Left lung (tissue), 10 donors: ENCODE data around the gene DKKL1. TPM values are rescaled to one million over a fixed set of nuclear protein-coding genes. Genes with fewer than 3 reads are reported as not detected.
A peak's percentile ranks its signal among the peaks of the same experiment; 100 is the strongest.

Experiments used
- ATAC-seq: fragments of 200-7000 bp; cut with Tn5 transposase; one replicate; pipeline ENCODE4 v1.9.1; 2020; ENCODE audit warnings: moderate library complexity
- DNase-seq, 4 donors: peaks; one replicate each; pipeline ENCODE4 v3.0.0-alpha.2; 2013 to 2020
- H3K27ac ChIP-seq, 2 donors: fragments of 200-600 bp; sonication (generic) in 1 of 2; one replicate each; pipeline versions ENCODE4 v1.5.0 to v1.8.0; 2020 to 2021
- H3K27me3 ChIP-seq, 2 donors: fragments of 200-600 bp; sonication (generic) in 1 of 2; one replicate each; pipeline versions ENCODE4 v1.5.0 to v1.8.0; 2020 to 2021
- H3K36me3 ChIP-seq, 2 donors: fragments of 200-600 bp; sonication (generic) in 1 of 2; one replicate each; pipeline versions ENCODE4 v1.5.0 to v1.8.0; 2020 to 2021
- H3K4me1 ChIP-seq, 2 donors: fragments of 200-600 bp; one replicate each; pipeline ENCODE4 v1.8.0; 2021
- H3K4me3 ChIP-seq, 2 donors: fragments of 200-600 bp; sonication (generic) in 1 of 2; one replicate each; pipeline versions ENCODE4 v1.5.0 to v1.8.0; 2020 to 2021; ENCODE audit warnings: mild to moderate bottlenecking in 1 of 2
- H3K9me3 ChIP-seq, 2 donors: fragments of 200-600 bp; sonication (generic) in 1 of 2; one replicate each; pipeline versions ENCODE4 v1.5.0 to v1.8.0; 2020 to 2021
- CTCF ChIP-seq, 2 donors: fragments of 200-600 bp; sonication (generic) in 1 of 2; IDR thresholded peaks; one replicate each; pipeline versions ENCODE4 v1.5.0 to v1.8.0; 2021; ENCODE audit warnings: antibody characterized with exemption in 2 of 2
- intact Hi-C, 2 donors: fragments of 100-400 bp; cut with DNase I; formaldehyde crosslinking; loops; one replicate each; pipeline versions ENCODE4 v1.11.2 to v1.14.2; 2022
- polyA plus RNA-seq, 6 donors: library from polyadenylated mRNA; unstranded; fragments of 120-200 nt; gene quantifications; one replicate each; pipeline ENCODE4 v1.2.1, GENCODE V29; 2013; ENCODE audit not compliant: insufficient read length in 6 of 6
- total RNA-seq, 2 donors: library from RNA; stranded (reverse); fragmentation: NEBNext Ultra II Directional; extraction: Animal tissue kit (Norgen Biotek cat#: 25700); gene quantifications; one replicate each; pipeline ENCODE4 v1.2.1, GENCODE V29; 2021
- donor health status: DM: no; HTN: yes; CAD: no.
- donor health status: DM: no; HTN: no; CAD: no.

Gene DKKL1
- total and polyA plus RNA-seq, 8 donors: 1.0 to 5.5 (median 4.2) TPM; not detected in 1

GRCh38 chr19:49359851-49360820 lies 3.5 kb upstream of the DKKL1 start:
- Histone ChIP-seq H3K9me3 (no peaks in the 10 kb centered on the region), H3K36me3 (peaks cover 0 to 17% of the 10 kb centered on the region in 2 donors), H3K4me1 (peaks cover 10 to 38% of the 10 kb centered on the region in 2 donors), H3K27me3 (peaks cover 0 to 43% of the 10 kb centered on the region in 2 donors), H3K4me3 (no peak overlapping the region), H3K27ac (no peak overlapping the region)
- DNase-seq (no peak), ATAC-seq (no peak)
- no peak for TF ChIP-seq CTCF (IDR thresholded peaks at IDR 0.05)
- intact Hi-C loops: no loop called here

GRCh38 chr19:49361438-49362047 lies 2.1 kb upstream of the DKKL1 start:
- Histone ChIP-seq H3K4me3 (peak overlapping the region; percentile 55 to 71), H3K9me3 (no peaks in the 10 kb centered on the region), H3K36me3 (peaks cover 0 to 17% of the 10 kb centered on the region in 2 donors), H3K4me1 (peaks cover 7 to 25% of the 10 kb centered on the region in 2 donors), H3K27ac (peak overlapping the region; percentile 83 to 90), H3K27me3 (peaks cover 0 to 43% of the 10 kb centered on the region in 2 donors)
- peak; percentile 82 to 96 (median 90) for DNase-seq
- peak; percentile 54 for ATAC-seq
- intact Hi-C loops: no loop called here
- no peak for TF ChIP-seq CTCF (IDR thresholded peaks at IDR 0.05)

DNA sequence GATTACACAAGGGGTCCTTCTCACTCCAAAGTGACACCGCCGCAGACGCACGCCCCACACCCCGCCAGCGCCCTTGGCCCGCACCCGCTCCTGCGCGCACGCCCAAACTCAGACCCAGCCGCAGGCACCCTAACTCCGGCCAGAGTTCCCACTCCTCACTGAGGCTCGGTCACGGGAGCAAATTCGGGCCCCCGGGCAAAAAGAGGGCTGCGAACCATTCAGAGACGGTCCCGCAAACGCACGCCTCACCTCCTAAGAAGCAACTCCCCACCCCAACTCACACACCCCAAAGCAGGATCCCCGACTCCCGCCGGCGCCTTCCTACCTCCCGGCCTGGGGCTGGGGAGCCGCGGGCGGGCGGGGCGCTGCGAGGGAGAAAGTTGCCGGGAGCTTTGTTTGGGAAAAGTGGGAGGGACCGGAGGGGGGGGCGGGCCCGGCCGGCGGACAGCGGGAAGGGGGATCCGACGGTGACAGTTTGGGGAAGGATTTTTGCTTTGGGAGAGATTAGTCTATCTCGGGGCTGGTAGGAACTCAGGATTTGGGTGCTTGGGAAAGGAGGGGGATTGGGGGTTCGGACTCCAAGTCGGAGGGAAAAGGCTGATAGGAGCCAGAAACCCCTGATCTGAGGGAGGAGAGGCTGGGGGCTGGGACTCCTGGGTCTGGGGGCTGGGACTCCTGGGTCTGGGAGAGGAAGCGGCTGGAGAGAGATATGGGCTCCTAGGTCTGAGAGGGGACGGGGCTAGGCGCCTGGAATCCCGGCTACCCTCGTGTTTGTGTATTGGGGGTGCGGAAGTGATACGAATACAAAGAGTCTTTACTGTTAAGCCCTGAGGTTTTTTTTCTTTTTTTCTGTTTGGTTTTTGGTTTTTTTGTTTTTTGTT lies 1.4 kb upstream of the DKKL1 start, which contains the start of gene TEAD2:
Gene TEAD2, minus strand, starts transcription at position 369 of the 881 bp plus-strand sequence. CDS start 2,341 bp downstream, outside the sequence.
- peak; percentile 63 for ATAC-seq

GRCh38 chr19:49362929-49363267 lies 779 bp upstream of the DKKL1 start:
- no peak for TF ChIP-seq CTCF (IDR thresholded peaks at IDR 0.05)
- Histone ChIP-seq H3K4me3 (peak overlapping the region; percentile 55 to 71), H3K27ac (peak overlapping the region; percentile 83 to 90), H3K36me3 (peaks cover 0 to 17% of the 10 kb centered on the region in 2 donors), H3K4me1 (peaks cover 7 to 20% of the 10 kb centered on the region in 2 donors), H3K27me3 (peaks cover 0 to 43% of the 10 kb centered on the region in 2 donors), H3K9me3 (no peaks in the 10 kb centered on the region)
- ATAC-seq (peak; percentile 1), DNase-seq (peak in 3 of 4 donors; percentile 49 to 78 (median 72))
- intact Hi-C loops: no loop called here

More for the DNA sequence above, 1.4 kb upstream of the DKKL1 start, which contains the start of gene TEAD2:
- Histone ChIP-seq H3K4me3 (peak within 1 kb of the TSS; percentile 55 to 71), H3K27ac (peak within 1 kb of the TSS; percentile 83 to 90), H3K4me1 (peaks cover 7 to 21% of the 10 kb centered on the region in 2 donors), H3K9me3 (no peaks in the 10 kb centered on the region), H3K27me3 (peaks cover 0 to 43% of the 10 kb centered on the region in 2 donors), H3K36me3 (peaks cover 0 to 17% of the 10 kb centered on the region in 2 donors)
- intact Hi-C loops: no loop called here
- no peak for TF ChIP-seq CTCF (IDR thresholded peaks at IDR 0.05)
- peak; percentile 78 to 89 (median 84) for DNase-seq
